Activated T-helper 17 cell treated with anti-CD3 and anti-CD28 coated beads, Interleukin-2, amount 50 U/mL, for 72 hours (primary cell): Measurements from ENCODE around the gene AMN. TPM values are rescaled to one million over a fixed set of nuclear protein-coding genes. Genes with fewer than 3 reads are reported as not detected.

ENCODE experiments used
- ATAC-seq: fragments of 150-1000 bp; cut with Tn5 transposase; replicated peaks from 2 replicates; pipeline ENCODE4 v1.10.0; 2021; ENCODE audit warnings: mild to moderate bottlenecking, moderate library complexity
- H3K27ac Mint-ChIP-seq: one replicate; pipeline ENCODE4 v1.8.0; 2022; ENCODE audit warnings: mixed read lengths
- H3K27me3 Mint-ChIP-seq: one replicate; pipeline ENCODE4 v1.8.0; 2022; ENCODE audit warnings: mixed read lengths
- H3K36me3 Mint-ChIP-seq: one replicate; pipeline ENCODE4 v1.8.0; 2022; ENCODE audit warnings: low read depth, mild to moderate bottlenecking, mixed read lengths
- H3K4me1 Mint-ChIP-seq: one replicate; pipeline ENCODE4 v1.8.0; 2022; ENCODE audit warnings: mixed read lengths
- H3K4me3 Mint-ChIP-seq: one replicate; pipeline ENCODE4 v1.8.0; 2022; ENCODE audit warnings: mild to moderate bottlenecking, mixed read lengths
- H3K9me3 Mint-ChIP-seq: one replicate; pipeline ENCODE4 v1.8.0; 2022; ENCODE audit warnings: mixed read lengths
- total RNA-seq, 2 donors: library from RNA; stranded (reverse); gene quantifications; one replicate each; pipeline ENCODE4 v1.2.3, GENCODE V29; 2022

AMN gene
- total RNA-seq, 2 donors from 2014 or later: 2.1 to 2.3 TPM

DNA sequence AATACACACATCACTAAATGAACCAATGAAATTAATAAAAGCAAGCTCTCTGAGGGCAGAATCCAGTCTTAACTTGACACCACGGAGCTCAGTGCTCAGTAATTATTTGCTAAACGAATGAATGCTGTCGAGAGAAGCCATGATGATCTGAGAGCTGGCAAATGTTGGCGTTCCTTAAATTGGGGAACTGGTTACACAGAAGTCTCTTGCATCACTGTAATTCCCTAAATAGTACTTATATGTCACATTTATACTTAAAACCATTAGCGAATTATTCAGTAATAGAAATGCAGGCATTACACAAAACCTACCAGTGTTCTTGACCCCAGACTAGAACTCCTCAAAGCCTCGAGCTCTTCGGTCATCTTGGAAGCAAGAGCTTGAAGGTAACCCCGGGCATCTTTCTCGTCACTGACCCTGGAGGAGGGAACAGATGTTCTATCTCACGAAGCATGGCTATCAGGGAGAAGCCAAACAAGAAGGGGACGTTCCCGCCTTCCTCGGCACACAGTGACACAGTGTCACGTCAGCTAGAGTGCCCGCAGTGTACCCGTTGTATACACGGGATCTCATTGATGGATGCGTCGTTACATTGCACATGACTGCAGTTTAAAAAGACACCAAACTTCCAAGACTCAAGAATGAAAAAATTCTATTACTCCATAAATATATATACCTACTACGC, 43.6 kb downstream of the AMN start:
- H3K27ac Mint-ChIP-seq: no peak overlapping the region
- H3K4me3 Mint-ChIP-seq: no peak overlapping the region
- no peaks in the 10 kb centered on the region for H3K9me3 Mint-ChIP-seq
- no peak for ATAC-seq
- H3K27me3 Mint-ChIP-seq: no peaks in the 10 kb centered on the region
- peaks cover 54% of the 10 kb centered on the region for H3K36me3 Mint-ChIP-seq
- no peaks in the 10 kb centered on the region for H3K4me1 Mint-ChIP-seq

GRCh38 chr14:102966681-102967505, 44.4 kb downstream of the AMN start:
- Mint-ChIP-seq H3K9me3 (no peaks in the 10 kb centered on the region), H3K27ac (no peak overlapping the region), H3K36me3 (peaks cover 56% of the 10 kb centered on the region), H3K27me3 (no peaks in the 10 kb centered on the region), H3K4me3 (no peak overlapping the region), H3K4me1 (no peaks in the 10 kb centered on the region)
- no peak for ATAC-seq

DNA sequence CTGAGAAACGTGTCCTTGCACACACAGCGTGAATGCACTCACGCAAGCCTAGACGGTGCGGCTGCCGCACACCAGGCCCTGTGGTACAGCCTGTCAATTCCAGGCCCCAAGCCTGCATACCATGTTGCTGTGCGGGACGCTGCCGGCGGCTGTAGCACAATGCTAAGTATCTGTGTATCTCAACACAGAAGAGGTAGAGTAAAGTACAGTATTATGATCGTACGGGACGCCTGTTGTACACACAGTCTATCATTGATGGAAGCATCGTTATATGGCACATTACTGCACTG, 45.0 kb downstream of the AMN start:
- Mint-ChIP-seq H3K27ac (no peak overlapping the region), H3K36me3 (peaks cover 52% of the 10 kb centered on the region), H3K4me3 (no peak overlapping the region), H3K9me3 (no peaks in the 10 kb centered on the region), H3K27me3 (no peaks in the 10 kb centered on the region), H3K4me1 (no peaks in the 10 kb centered on the region)
- no peak for ATAC-seq

DNA sequence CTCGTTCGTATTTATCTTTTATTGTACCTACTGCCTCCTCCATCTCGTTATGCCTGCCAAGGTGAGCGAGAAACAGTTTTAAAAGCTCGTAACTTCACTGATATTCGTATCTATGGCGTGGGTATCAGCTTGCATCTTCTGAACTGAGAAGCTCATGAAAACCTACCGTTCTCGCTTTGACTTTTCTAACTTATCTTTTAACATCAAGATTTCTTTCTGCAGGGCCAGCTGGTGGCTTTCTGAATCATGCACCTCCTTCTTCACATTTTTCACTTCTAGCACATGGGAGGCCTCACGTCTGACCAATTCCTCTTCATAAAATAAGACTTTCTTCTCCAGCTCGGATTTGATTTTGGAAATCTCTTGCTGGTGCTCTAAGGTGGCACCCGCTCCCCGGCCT, 45.8 kb downstream of the AMN start:
- Mint-ChIP-seq H3K27me3 (no peaks in the 10 kb centered on the region), H3K27ac (no peak overlapping the region), H3K36me3 (peaks cover 49% of the 10 kb centered on the region), H3K4me1 (no peaks in the 10 kb centered on the region), H3K4me3 (no peak overlapping the region), H3K9me3 (no peaks in the 10 kb centered on the region)
- ATAC-seq: no peak

GRCh38 chr14:102969060-102969791, 46.8 kb downstream of the AMN start:
- H3K9me3 Mint-ChIP-seq: no peaks in the 10 kb centered on the region
- no peak overlapping the region for H3K4me3 Mint-ChIP-seq
- no peaks in the 10 kb centered on the region for H3K27me3 Mint-ChIP-seq
- ATAC-seq: no peak
- H3K36me3 Mint-ChIP-seq: peaks cover 54% of the 10 kb centered on the region
- H3K27ac Mint-ChIP-seq: no peak overlapping the region
- H3K4me1 Mint-ChIP-seq: no peaks in the 10 kb centered on the region

DNA sequence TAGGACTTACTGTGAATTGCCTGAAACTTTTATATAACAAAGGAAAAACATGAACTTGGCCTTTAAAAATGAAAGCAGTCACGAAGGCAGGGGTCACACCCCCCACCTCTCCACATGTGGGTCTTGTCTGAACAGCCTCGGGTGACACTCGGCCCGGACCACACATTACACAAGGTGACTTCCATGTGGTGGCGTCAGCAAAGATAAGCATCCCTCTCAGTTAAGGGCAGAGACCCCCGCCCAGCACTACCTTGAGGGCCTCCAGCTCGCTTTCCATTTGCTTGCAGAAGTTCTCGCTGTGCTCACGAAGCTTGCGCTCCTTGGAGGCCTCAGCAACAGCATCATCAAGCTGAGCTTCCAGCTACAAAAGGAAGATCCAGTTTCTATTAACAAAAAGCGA, 47.4 kb downstream of the AMN start:
- H3K9me3 Mint-ChIP-seq: no peaks in the 10 kb centered on the region
- no peaks in the 10 kb centered on the region for H3K4me1 Mint-ChIP-seq
- ATAC-seq: no peak
- peaks cover 60% of the 10 kb centered on the region for H3K36me3 Mint-ChIP-seq
- H3K27ac Mint-ChIP-seq: no peak overlapping the region
- no peak overlapping the region for H3K4me3 Mint-ChIP-seq
- H3K27me3 Mint-ChIP-seq: no peaks in the 10 kb centered on the region

- Mint-ChIP-seq H3K27me3 (no peaks in the 10 kb centered on the region), H3K4me1 (no peaks in the 10 kb centered on the region), H3K36me3 (peaks cover 61% of the 10 kb centered on the region), H3K27ac (no peak overlapping the region), H3K4me3 (no peak overlapping the region), H3K9me3 (no peaks in the 10 kb centered on the region)
- ATAC-seq: no peak
Observed at GRCh38 chr14:102970496-102970895, 48.0 kb downstream of the AMN start.

- Mint-ChIP-seq H3K27me3 (no peaks in the 10 kb centered on the region), H3K36me3 (peaks cover 58% of the 10 kb centered on the region), H3K4me3 (no peak overlapping the region), H3K9me3 (no peaks in the 10 kb centered on the region), H3K4me1 (no peaks in the 10 kb centered on the region), H3K27ac (no peak overlapping the region)
- ATAC-seq: no peak
Observed at GRCh38 chr14:102971314-102971713, 48.9 kb downstream of the AMN start.

- H3K9me3 Mint-ChIP-seq: no peaks in the 10 kb centered on the region
- H3K4me3 Mint-ChIP-seq: no peak overlapping the region
- H3K27ac Mint-ChIP-seq: no peak overlapping the region
- no peaks in the 10 kb centered on the region for H3K4me1 Mint-ChIP-seq
- H3K27me3 Mint-ChIP-seq: no peaks in the 10 kb centered on the region
- ATAC-seq: no peak
- peaks cover 58% of the 10 kb centered on the region for H3K36me3 Mint-ChIP-seq
Observed at GRCh38 chr14:102971836-102972606, 49.6 kb downstream of the AMN start.

GRCh38 chr14:102973706-102974285, 51.3 kb downstream of the AMN start:
- Mint-ChIP-seq H3K4me3 (no peak overlapping the region), H3K36me3 (peaks cover 42% of the 10 kb centered on the region), H3K4me1 (no peaks in the 10 kb centered on the region), H3K27ac (no peak overlapping the region), H3K27me3 (no peaks in the 10 kb centered on the region), H3K9me3 (no peaks in the 10 kb centered on the region)
- ATAC-seq: no peak

GRCh38 chr14:102975662-102976061, 53.2 kb downstream of the AMN start:
- Mint-ChIP-seq H3K27ac (no peak overlapping the region), H3K36me3 (peaks cover 40% of the 10 kb centered on the region), H3K9me3 (no peaks in the 10 kb centered on the region), H3K4me1 (no peaks in the 10 kb centered on the region), H3K4me3 (no peak overlapping the region), H3K27me3 (no peaks in the 10 kb centered on the region)
- no peak for ATAC-seq

GRCh38 chr14:102977475-102977874, 55.0 kb downstream of the AMN start:
- H3K36me3 Mint-ChIP-seq: peaks cover 26% of the 10 kb centered on the region
- no peaks in the 10 kb centered on the region for H3K27me3 Mint-ChIP-seq
- H3K4me1 Mint-ChIP-seq: no peaks in the 10 kb centered on the region
- no peak for ATAC-seq
- no peak overlapping the region for H3K27ac Mint-ChIP-seq
- H3K9me3 Mint-ChIP-seq: no peaks in the 10 kb centered on the region
- no peak overlapping the region for H3K4me3 Mint-ChIP-seq

- no peaks in the 10 kb centered on the region for H3K4me1 Mint-ChIP-seq
- H3K36me3 Mint-ChIP-seq: peaks cover 18% of the 10 kb centered on the region
- no peaks in the 10 kb centered on the region for H3K9me3 Mint-ChIP-seq
- no peak overlapping the region for H3K27ac Mint-ChIP-seq
- no peaks in the 10 kb centered on the region for H3K27me3 Mint-ChIP-seq
- H3K4me3 Mint-ChIP-seq: no peak overlapping the region
- ATAC-seq: peak; percentile 78
Observed at GRCh38 chr14:102979406-102979805, 56.9 kb downstream of the AMN start.

GRCh38 chr14:102980409-102980810, 57.9 kb downstream of the AMN start:
- Mint-ChIP-seq H3K36me3 (peaks cover 11% of the 10 kb centered on the region), H3K4me3 (no peak overlapping the region), H3K27ac (no peak overlapping the region), H3K27me3 (no peaks in the 10 kb centered on the region), H3K9me3 (no peaks in the 10 kb centered on the region), H3K4me1 (no peaks in the 10 kb centered on the region)
- no peak for ATAC-seq
